Naive thymus-derived CD4-positive, alpha-beta T cell (primary cell): ENCODE data around the gene POLR1E. TPM values are rescaled to one million over a fixed set of nuclear protein-coding genes. Genes with fewer than 3 reads are reported as not detected.
"Not testable (repeated sequence)": the region's sequence is repeated elsewhere in the genome, so short reads cannot be mapped to it uniquely, and the experiment has no call there.

Experiments
- ATAC-seq: fragments of 150-1000 bp; cut with Tn5 transposase; 2 replicates; pipeline ENCODE4 v1.10.0; 2021; ENCODE audit warnings: mild to moderate bottlenecking, moderate library complexity
- CTCF ChIA-PET: fragments of 350-600 bp; sonication (Branson Sonifier 250); formaldehyde crosslinking; loops from one replicate; lab custom pipeline; 2021; ENCODE audit warnings: antibody characterized with exemption; lab: Charles Lee
- POLR2A ChIA-PET: fragments of 350-600 bp; sonication (Branson Sonifier 250); formaldehyde crosslinking; loops from one replicate; lab custom pipeline; 2021; ENCODE audit warnings: antibody characterized with exemption, inconsistent platforms; lab: Charles Lee
- DNase-seq, 9 donors: peaks; one replicate each; pipeline versions ENCODE4 v3.0.0 to v3.0.0-alpha.2; 2020 to 2022; ENCODE audit warnings: mixed read lengths in 1 of 9
- H3K27ac ChIP-seq: one replicate; pipeline ENCODE4 v1.7.0; 2013; ENCODE audit warnings: mild to moderate bottlenecking, low read depth, low read length, moderate library complexity
- H3K27me3 ChIP-seq, 2 donors: one replicate each; pipeline ENCODE4 v1.7.0; 2013; ENCODE audit warnings: low read length in 2 of 2, mild to moderate bottlenecking in 2 of 2, moderate library complexity in 2 of 2; ENCODE audit not compliant: control insufficient read depth in 2 of 2, insufficient read depth in 2 of 2
- H3K36me3 ChIP-seq, 3 experiments: 1 replicate in 2 of 3; 2 replicates in 1 of 3; pipeline ENCODE4 v1.7.0; 2013; ENCODE audit warnings: low read length in 3 of 3, mild to moderate bottlenecking in 3 of 3, moderate library complexity in 1 of 3; ENCODE audit not compliant: insufficient read depth in 3 of 3, control insufficient read depth in 2 of 3
- H3K4me1 ChIP-seq, 2 donors: one replicate each; pipeline ENCODE4 v1.7.0; 2013; ENCODE audit warnings: low read length in 2 of 2, mild to moderate bottlenecking in 2 of 2, moderate library complexity in 1 of 2; ENCODE audit not compliant: control insufficient read depth in 2 of 2, insufficient read depth in 2 of 2
- H3K4me3 ChIP-seq: 2 replicates; pipeline ENCODE4 v1.7.0; 2013; ENCODE audit warnings: mild to moderate bottlenecking, low read length
- H3K9me3 ChIP-seq, 3 experiments: 1 replicate in 2 of 3; 2 replicates in 1 of 3; pipeline ENCODE4 v1.7.0; 2013; ENCODE audit warnings: low read length in 3 of 3; ENCODE audit not compliant: control insufficient read depth in 2 of 3
- H3K27ac Mint-ChIP-seq, 9 donors: one replicate each; pipeline ENCODE4 v1.8.0; 2020 to 2022; ENCODE audit warnings: mixed read lengths in 9 of 9, mild to moderate bottlenecking in 8 of 9, moderate library complexity in 5 of 9, inconsistent platforms in 2 of 9
- H3K27me3 Mint-ChIP-seq, 5 donors: one replicate each; pipeline ENCODE4 v1.8.0; 2021 to 2022; ENCODE audit warnings: mixed read lengths in 5 of 5, mild to moderate bottlenecking in 1 of 5
- H3K36me3 Mint-ChIP-seq, 5 donors: one replicate each; pipeline ENCODE4 v1.8.0; 2020 to 2022; ENCODE audit warnings: mixed read lengths in 5 of 5, mild to moderate bottlenecking in 3 of 5, inconsistent platforms in 1 of 5
- H3K4me1 Mint-ChIP-seq, 7 donors: one replicate each; pipeline ENCODE4 v1.8.0; 2020 to 2022; ENCODE audit warnings: mixed read lengths in 7 of 7, mild to moderate bottlenecking in 3 of 7, inconsistent platforms in 1 of 7
- H3K4me3 Mint-ChIP-seq, 10 donors: one replicate each; pipeline ENCODE4 v1.8.0; 2020 to 2022; ENCODE audit warnings: mild to moderate bottlenecking in 10 of 10, mixed read lengths in 10 of 10, moderate library complexity in 6 of 10, inconsistent platforms in 2 of 10
- H3K9me3 Mint-ChIP-seq, 11 donors: one replicate each; pipeline ENCODE4 v1.8.0; 2020 to 2022; ENCODE audit warnings: mixed read lengths in 11 of 11, mild to moderate bottlenecking in 4 of 11, inconsistent platforms in 1 of 11, moderate library complexity in 1 of 11
- intact Hi-C, 2 donors: fragments of 100-400 bp; cut with micrococcal nuclease; formaldehyde crosslinking; loops; one replicate each; pipeline ENCODE4 v1.15.1; 2023
- polyA plus RNA-seq, 2 donors: library from polyadenylated mRNA; unstranded; fragments of 300-500 nt; fragmentation: Illumina TruSeq; gene quantifications; one replicate each; pipeline ENCODE4 v1.2.3, GENCODE V29; 2021
- total RNA-seq, 6 experiments: library from RNA in 5 of 6; stranded (reverse) in 5 of 6; gene quantifications; 1 replicate in 5 of 6; 2 replicates in 1 of 6; pipeline ENCODE4 v1.2.3 and lab custom pipeline; 2021 to 2026

Gene POLR1E
- total and polyA plus RNA-seq, 7 experiments from 2014 or later: 20.7 to 40.0 (median 29.2) TPM

GRCh38 chr9:37477443-37477842 lies 8.3 kb upstream of the POLR1E start:
- Mint-ChIP-seq H3K9me3 (peaks cover 0 to 21% (median 5%) of the 10 kb centered on the region in 11 donors), H3K27me3 (peaks cover 18 to 45% (median 32%) of the 10 kb centered on the region in 5 donors)
- H3K4me1 ChIP-seq, H3K4me3 Mint-ChIP-seq, H3K4me3 ChIP-seq, H3K27ac Mint-ChIP-seq, H3K36me3 ChIP-seq, H3K27me3 ChIP-seq, H3K27ac ChIP-seq, CTCF ChIA-PET, DNase-seq, H3K4me1 Mint-ChIP-seq, H3K36me3 Mint-ChIP-seq, intact Hi-C loops, POLR2A ChIA-PET, H3K9me3 ChIP-seq, ATAC-seq: not testable (repeated sequence)

GRCh38 chr9:37477987-37478619 lies 7.6 kb upstream of the POLR1E start:
- POLR2A ChIA-PET, H3K4me1 ChIP-seq, DNase-seq, CTCF ChIA-PET, H3K27ac ChIP-seq, H3K36me3 ChIP-seq, H3K36me3 Mint-ChIP-seq, H3K4me1 Mint-ChIP-seq, intact Hi-C loops, H3K9me3 ChIP-seq, H3K4me3 Mint-ChIP-seq, H3K4me3 ChIP-seq, ATAC-seq, H3K27me3 ChIP-seq: not testable (repeated sequence)
- Mint-ChIP-seq H3K9me3 (peaks cover 0 to 20% (median 5%) of the 10 kb centered on the region in 11 donors), H3K27ac (peak overlapping the region in 1 of 9 donors; percentile 2), H3K27me3 (peaks cover 18 to 45% (median 32%) of the 10 kb centered on the region in 5 donors)

GRCh38 chr9:37480759-37481158 lies 5.0 kb upstream of the POLR1E start:
- no peak overlapping the region for H3K27ac ChIP-seq
- ATAC-seq (no peak), DNase-seq (no peak)
- intact Hi-C loops: loop anchor here in 1 of 2 donors (5.0 to 10.0 kb wide), 2 partner anchors 432 to 906 kb away; partner anchors contain the start of gene MELK
- H3K27me3 Mint-ChIP-seq: peaks cover 18 to 45% (median 32%) of the 10 kb centered on the region in 5 donors
- peaks cover 5 to 11% (median 11%) of the 10 kb centered on the region in 7 donors for H3K4me1 Mint-ChIP-seq
- no peak overlapping the region for H3K4me3 ChIP-seq
- H3K9me3 Mint-ChIP-seq: no peaks in the 10 kb centered on the region
- H3K27me3 ChIP-seq: no peaks in the 10 kb centered on the region
- ChIA-PET CTCF (interaction anchor here (0.6 kb wide), 1 partner anchor 72 kb away, joined by 3 read pairs; no protein-coding TSS in a partner anchor), POLR2A (interaction anchor here (1.2 kb wide), 1 partner anchor 15 kb away, joined by 3 read pairs; the partner anchor contains the start of gene ZBTB5)
- no peaks in the 10 kb centered on the region for H3K36me3 Mint-ChIP-seq
- H3K36me3 ChIP-seq: no peaks in the 10 kb centered on the region
- H3K27ac Mint-ChIP-seq: no peak overlapping the region
- H3K9me3 ChIP-seq: no peaks in the 10 kb centered on the region
- peaks cover 5 to 8% of the 10 kb centered on the region in 2 donors for H3K4me1 ChIP-seq
- no peak overlapping the region for H3K4me3 Mint-ChIP-seq

GRCh38 chr9:37486256-37486615 lies 488 bp downstream of the POLR1E start:
- H3K36me3 Mint-ChIP-seq: peaks cover 8 to 13% (median 9%) of the 10 kb centered on the region in 5 donors
- Histone ChIP-seq H3K9me3 (no peaks in the 10 kb centered on the region), H3K36me3 (peaks cover 0 to 16% (median 10%) of the 10 kb centered on the region in 3 experiments), H3K27ac (peak overlapping the region; percentile 85), H3K27me3 (no peaks in the 10 kb centered on the region), H3K4me3 (peak overlapping the region; percentile 82), H3K4me1 (peaks cover 20% of the 10 kb centered on the region in 2 donors)
- H3K9me3 Mint-ChIP-seq: peaks cover 0 to 2% (median 0%) of the 10 kb centered on the region in 11 donors
- H3K4me3 Mint-ChIP-seq: peak overlapping the region; percentile 88 to 98 (median 96)
- peak overlapping the region; percentile 88 to 97 (median 94) for H3K27ac Mint-ChIP-seq
- ChIA-PET POLR2A (interaction anchor here (0.7 to 2.8 kb wide), 8 partner anchors 9 to 106 kb away, joined by 3 to 52 read pairs (median 4); partner anchors contain the start of genes FBXO10, GRHPR, TOMM5 and ZBTB5), CTCF (interaction anchor here (1.0 to 1.2 kb wide), 3 partner anchors 8 to 71 kb away, joined by 3 read pairs; no protein-coding TSS in a partner anchor)
- DNase-seq (peak in 2 of 9 donors; percentile 11 to 25), ATAC-seq (no peak)
- intact Hi-C loops: loop anchor here (5.0 to 10.0 kb wide), 5 partner anchors 34 to 911 kb away; partner anchors contain the start of genes MELK (in 1 of the 2), SLC25A51 (in 1 of the 2) and TRMT10B (in 1 of the 2)
- H3K4me1 Mint-ChIP-seq: peaks cover 22 to 48% (median 42%) of the 10 kb centered on the region in 7 donors
- peaks cover 7 to 8% (median 8%) of the 10 kb centered on the region in 5 donors for H3K27me3 Mint-ChIP-seq

GRCh38 chr9:37486616-37487548 lies 1.1 kb downstream of the POLR1E start:
- Histone ChIP-seq H3K27me3 (no peaks in the 10 kb centered on the region), H3K36me3 (peaks cover 0 to 22% (median 10%) of the 10 kb centered on the region in 3 experiments), H3K4me3 (peak overlapping the region; percentile 82), H3K9me3 (no peaks in the 10 kb centered on the region), H3K4me1 (peaks cover 20% of the 10 kb centered on the region in 2 donors), H3K27ac (peak overlapping the region; percentile 85)
- peak overlapping the region; percentile 88 to 98 (median 96) for H3K4me3 Mint-ChIP-seq
- DNase-seq: peak in 1 of 9 donors; percentile 25
- no peak for ATAC-seq
- CTCF ChIA-PET: interaction anchor here (1.0 to 1.3 kb wide), 3 partner anchors 24 to 71 kb away, joined by 3 read pairs; no protein-coding TSS in a partner anchor
- POLR2A ChIA-PET: interaction anchor here (0.8 to 2.8 kb wide), 6 partner anchors 15 to 105 kb away, joined by 3 to 52 read pairs (median 8); partner anchors contain the start of genes FBXO10, GRHPR, TOMM5 and ZBTB5
- H3K36me3 Mint-ChIP-seq: peaks cover 8 to 15% (median 10%) of the 10 kb centered on the region in 5 donors
- peaks cover 22 to 48% (median 42%) of the 10 kb centered on the region in 7 donors for H3K4me1 Mint-ChIP-seq
- H3K9me3 Mint-ChIP-seq: peaks cover 0 to 2% (median 0%) of the 10 kb centered on the region in 11 donors
- peak overlapping the region; percentile 88 to 97 (median 94) for H3K27ac Mint-ChIP-seq
- H3K27me3 Mint-ChIP-seq: peaks cover under 1 to 2% (median 1%) of the 10 kb centered on the region in 5 donors
- intact Hi-C loops: loop anchor here (5.0 to 10.0 kb wide), 5 partner anchors 35 to 912 kb away; partner anchors contain the start of genes MELK (in 1 of the 2), SLC25A51 (in 1 of the 2) and TRMT10B (in 1 of the 2)

- peaks cover 17 to 48% (median 31%) of the 10 kb centered on the region in 5 donors for H3K36me3 Mint-ChIP-seq
Measured at GRCh38 chr9:37491939-37492338, 6.2 kb downstream of the POLR1E start.

More at GRCh38 chr9:37491939-37492338, 6.2 kb downstream of the POLR1E start:
- Histone ChIP-seq H3K4me3 (no peak overlapping the region), H3K36me3 (peaks cover 6 to 66% (median 29%) of the 10 kb centered on the region in 3 experiments), H3K27ac (no peak overlapping the region), H3K9me3 (no peaks in the 10 kb centered on the region), H3K4me1 (peaks cover 4 to 8% of the 10 kb centered on the region in 2 donors), H3K27me3 (no peaks in the 10 kb centered on the region)
- ChIA-PET CTCF (interaction anchor here (0.9 kb wide), 1 partner anchor 14 kb away, joined by 3 read pairs; no protein-coding TSS in a partner anchor), POLR2A (no interaction called here)
- Mint-ChIP-seq H3K4me3 (no peak overlapping the region), H3K27me3 (no peaks in the 10 kb centered on the region), H3K9me3 (no peaks in the 10 kb centered on the region), H3K27ac (peak overlapping the region in 1 of 9 donors; percentile 20), H3K4me1 (peaks cover 11 to 37% (median 22%) of the 10 kb centered on the region in 7 donors)
- no peak for ATAC-seq
- DNase-seq: no peak
- intact Hi-C loops: no loop called here
